Measurements from ENCODE around the gene PSMD8. TPM values are rescaled to one million over a fixed set of nuclear protein-coding genes. Genes with fewer than 3 reads are reported as not detected.

PSMD8 gene
- total and polyA plus RNA-seq, 2 donors (not counting 3 experiments of a cell fraction or from before 2014, with no cell fraction given): 203 to 543 TPM

DNA sequence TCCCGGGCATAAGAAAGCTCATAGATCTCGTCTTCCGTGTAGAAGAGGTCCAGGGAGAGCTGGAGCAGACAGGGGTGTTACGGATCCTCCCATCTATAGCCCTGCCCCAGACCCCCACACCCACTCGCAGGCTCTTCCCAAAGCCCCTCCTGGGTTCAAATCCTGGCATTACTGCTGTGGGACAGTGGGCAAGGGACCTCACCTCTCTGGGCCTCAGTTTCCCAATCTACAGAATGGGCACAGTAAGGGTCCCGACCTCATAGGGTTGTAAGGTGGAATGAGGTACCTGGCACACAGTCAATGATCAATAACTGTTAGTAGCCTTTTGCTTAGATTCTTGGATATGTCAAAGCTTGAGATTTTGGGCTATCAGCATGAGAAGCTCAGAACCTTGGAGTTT is 39.0 kb downstream of the PSMD8 start:
- H3K4me3 ChIP-seq (replicated peaks in 1 of 3; ENCODE audit: insufficient read depth in 1 of 3, low read depth in 1 of 3, low read length in 3 of 3): no peak overlapping the region
- H4K20me1 ChIP-seq (replicated peaks; ENCODE audit: control insufficient read depth, extremely low read depth, insufficient read depth, low read length): no peaks in the 10 kb centered on the region
- no peaks in the 10 kb centered on the region for H3K4me1 ChIP-seq (ENCODE audit: control insufficient read depth, extremely low read depth, insufficient read depth, low read length)
- H3K79me2 ChIP-seq (ENCODE audit: control insufficient read depth, insufficient read depth, low read length): no peaks in the 10 kb centered on the region
- no peaks in the 10 kb centered on the region for H3K27me3 ChIP-seq (ENCODE audit: control insufficient read depth in 2 of 2, insufficient read depth in 2 of 2, low read length in 2 of 2)
- H3K9me3 ChIP-seq (replicated peaks; ENCODE audit: control insufficient read depth, insufficient read depth, low read length): no peaks in the 10 kb centered on the region
- no peak overlapping the region for H3K9ac ChIP-seq (replicated peaks; ENCODE audit: extremely low read depth, insufficient read depth, low read length)
- DNase-seq (ENCODE audit: low read depth, low spot score) (no peak), FAIRE-seq (no peak)
- H3K4me2 ChIP-seq (ENCODE audit: insufficient read depth, low read length): no peak overlapping the region
- ChIA-PET CTCF (interaction anchor here (0.6 to 0.9 kb wide), 2 partner anchors 10 to 199 kb away, joined by 3 to 4 read pairs; partner anchors contain the start of gene FAM98C), POLR2A (no interaction called here)
- BruUV-seq (replicated peaks): no TSS peak
- no peak overlapping the region for H2AFZ ChIP-seq (ENCODE audit: low read depth, low read length)
- no peaks in the 10 kb centered on the region for H3K36me3 ChIP-seq (ENCODE audit: control insufficient read depth in 2 of 2, extremely low read depth in 1 of 2, insufficient read depth in 2 of 2, low read length in 2 of 2)
- intact Hi-C loops (cut with micrococcal nuclease): no loop called here
- dilution Hi-C loops (cut with MboI; ENCODE audit: extremely low pct_ligation_motif_present, low sequenced_read_pairs): no loop called here
- H3K27ac ChIP-seq (ENCODE audit: insufficient read depth, low read depth, low read length): no peak overlapping the region
- H3K9me1 ChIP-seq (replicated peaks; ENCODE audit: control insufficient read depth, extremely low read depth, insufficient read depth, low read length): no peaks in the 10 kb centered on the region
- TF ChIP-seq EZH2 (IDR thresholded peaks at IDR 0.05; ENCODE audit: borderline replicate concordance, low read depth, low read length, severe bottlenecking) (no peak), MYC (IDR thresholded peaks at IDR 0.05; ENCODE audit: low read depth, low read length) (no peak), POLR2AphosphoS5 (IDR thresholded peaks at IDR 0.05; ENCODE audit: insufficient read depth, low read depth, low read length) (no peak), JUN (IDR thresholded peaks at IDR 0.05; ENCODE audit: borderline replicate concordance, insufficient read depth, insufficient read length, low read depth) (no peak), GATA2 (IDR thresholded peaks at IDR 0.05; ENCODE audit: insufficient read depth, insufficient read length, low read depth, low read length) (no peak), POLR2A (IDR thresholded peaks at IDR 0.05; ENCODE audit: low read depth, low read length) (no peak)
- TF ChIP-seq, protein P1, sequence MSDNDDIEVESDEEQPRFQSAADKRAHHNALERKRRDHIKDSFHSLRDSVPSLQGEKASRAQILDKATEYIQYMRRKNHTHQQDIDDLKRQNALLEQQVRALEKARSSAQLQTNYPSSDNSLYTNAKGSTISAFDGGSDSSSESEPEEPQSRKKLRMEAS (IDR thresholded peaks at IDR 0.05; ENCODE audit: insufficient read depth, insufficient read length): no peak
- TF ChIP-seq, protein P2, sequence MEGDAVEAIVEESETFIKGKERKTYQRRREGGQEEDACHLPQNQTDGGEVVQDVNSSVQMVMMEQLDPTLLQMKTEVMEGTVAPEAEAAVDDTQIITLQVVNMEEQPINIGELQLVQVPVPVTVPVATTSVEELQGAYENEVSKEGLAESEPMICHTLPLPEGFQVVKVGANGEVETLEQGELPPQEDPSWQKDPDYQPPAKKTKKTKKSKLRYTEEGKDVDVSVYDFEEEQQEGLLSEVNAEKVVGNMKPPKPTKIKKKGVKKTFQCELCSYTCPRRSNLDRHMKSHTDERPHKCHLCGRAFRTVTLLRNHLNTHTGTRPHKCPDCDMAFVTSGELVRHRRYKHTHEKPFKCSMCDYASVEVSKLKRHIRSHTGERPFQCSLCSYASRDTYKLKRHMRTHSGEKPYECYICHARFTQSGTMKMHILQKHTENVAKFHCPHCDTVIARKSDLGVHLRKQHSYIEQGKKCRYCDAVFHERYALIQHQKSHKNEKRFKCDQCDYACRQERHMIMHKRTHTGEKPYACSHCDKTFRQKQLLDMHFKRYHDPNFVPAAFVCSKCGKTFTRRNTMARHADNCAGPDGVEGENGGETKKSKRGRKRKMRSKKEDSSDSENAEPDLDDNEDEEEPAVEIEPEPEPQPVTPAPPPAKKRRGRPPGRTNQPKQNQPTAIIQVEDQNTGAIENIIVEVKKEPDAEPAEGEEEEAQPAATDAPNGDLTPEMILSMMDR (IDR thresholded peaks at IDR 0.05; ENCODE audit: extremely low read depth in 1 of 2, insufficient read depth in 1 of 2, low read depth in 1 of 2, low read length in 2 of 2): no peak
